Endodermal cell (in vitro differentiated cells): Measurements from ENCODE around the gene STAT3. TPM values are rescaled to one million over a fixed set of nuclear protein-coding genes. Genes with fewer than 3 reads are reported as not detected.

Experiments used
- DNase-seq: peaks from one replicate; pipeline ENCODE4 v3.0.0-alpha.2; 2017
- H3K27ac ChIP-seq: 2 replicates; pipeline ENCODE4 v1.5.1; 2013; ENCODE audit warnings: mild to moderate bottlenecking, low read depth, low read length, moderate library complexity
- H3K27me3 ChIP-seq: 2 replicates; pipeline ENCODE4 v1.6.1; 2013; ENCODE audit warnings: mild to moderate bottlenecking, low read length, moderate library complexity; ENCODE audit not compliant: insufficient read depth, control insufficient read depth, poor library complexity, severe bottlenecking
- H3K36me3 ChIP-seq: 2 replicates; pipeline ENCODE4 v1.7.0; 2013; ENCODE audit warnings: mild to moderate bottlenecking, low read length, moderate library complexity; ENCODE audit not compliant: control insufficient read depth, insufficient read depth
- H3K4me1 ChIP-seq: one replicate; pipeline ENCODE4 v1.7.0; 2013; ENCODE audit warnings: low read length; ENCODE audit not compliant: control insufficient read depth, insufficient read depth
- H3K4me3 ChIP-seq: 2 replicates; pipeline ENCODE4 v1.5.1; 2013; ENCODE audit warnings: mild to moderate bottlenecking, low read length, moderate library complexity
- H3K9ac ChIP-seq: 2 replicates; pipeline ENCODE4 v1.6.1; 2013; ENCODE audit warnings: mild to moderate bottlenecking, low read length, moderate library complexity; ENCODE audit not compliant: poor library complexity, severe bottlenecking; ENCODE audit errors: extremely low read depth
- H3K9me3 ChIP-seq: 2 replicates; pipeline ENCODE4 v1.6.1; 2013; ENCODE audit warnings: mild to moderate bottlenecking, low read length, moderate library complexity; ENCODE audit not compliant: control insufficient read depth
- H3K27ac Mint-ChIP-seq: 2 replicates; pipeline ENCODE4 v1.8.0; 2020; ENCODE audit warnings: mixed read lengths
- H3K27me3 Mint-ChIP-seq: 2 replicates; pipeline ENCODE4 v1.8.0; 2021; ENCODE audit warnings: mild to moderate bottlenecking, mixed read lengths; ENCODE audit not compliant: insufficient read depth
- H3K36me3 Mint-ChIP-seq: 2 replicates; pipeline ENCODE4 v1.8.0; 2020; ENCODE audit warnings: low read depth, mixed read lengths
- H3K4me1 Mint-ChIP-seq: 2 replicates; pipeline ENCODE4 v1.8.0; 2020; ENCODE audit warnings: mixed read lengths
- H3K4me3 Mint-ChIP-seq: 2 replicates; pipeline ENCODE4 v1.8.0; 2020; ENCODE audit warnings: mild to moderate bottlenecking, moderate library complexity, mixed read lengths
- H3K9me3 Mint-ChIP-seq: 2 replicates; pipeline ENCODE4 v1.8.0; 2020; ENCODE audit warnings: mild to moderate bottlenecking, mixed read lengths
- CTCF ChIP-seq: fragments of 200-600 bp; sonication (generic); conservative IDR thresholded peaks from 2 replicates; pipeline ENCODE4 v1.5.0; 2021; ENCODE audit warnings: antibody characterized with exemption, mild to moderate bottlenecking
- WGBS, 2 experiments: methylation state at CpG; one replicate each; pipeline versions ENCODE4 v1.1.5 to v1.1.7; 2013; ENCODE audit warnings: missing lambda C conversion rate in 2 of 2, mixed read lengths in 1 of 2; ENCODE audit not compliant: insufficient coverage in 1 of 2, insufficient read length in 1 of 2; 5-methylcytosine and 5-hydroxymethylcytosine counted together
- total RNA-seq, 2 donors: library from RNA; stranded (reverse); fragmentation: NEBNext Ultra II Directional in 1 of 2; extraction: Animal tissue kit (Norgen Biotek cat#: 25700) in 1 of 2; gene quantifications; 2 replicates in 1 of 2; 3 replicates in 1 of 2; pipeline ENCODE4 v1.2.1, GENCODE V29; 2021

STAT3 gene
- total RNA-seq, 2 donors from 2014 or later, result 27.5 to 32.4 TPM

DNA sequence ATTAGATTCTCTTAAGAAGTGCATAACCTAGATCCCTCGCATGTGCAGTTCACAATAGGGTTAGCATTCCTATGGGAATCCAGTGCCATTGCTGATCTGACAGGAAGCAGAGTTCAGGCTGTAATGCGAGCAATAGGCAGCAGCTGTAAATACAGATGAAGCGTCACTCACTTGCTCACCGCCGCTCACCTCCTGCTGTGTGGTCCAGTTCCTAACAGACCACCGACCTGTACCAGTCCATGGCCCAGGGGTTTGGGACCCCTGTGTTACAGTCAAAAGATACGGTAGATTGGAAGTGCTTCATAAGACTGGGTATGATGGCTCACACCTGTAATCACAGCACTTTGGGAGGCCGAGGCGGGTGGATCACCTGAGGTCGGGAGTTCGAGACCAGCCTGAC is 97.1 kb downstream of the STAT3 start:
- H3K4me1 ChIP-seq, result no peaks in the 10 kb centered on the region
- Mint-ChIP-seq H3K9me3 (no peaks in the 10 kb centered on the region), H3K27ac (no peak overlapping the region), H3K36me3 (no peaks in the 10 kb centered on the region), H3K27me3 (peaks cover 38% of the 10 kb centered on the region), H3K4me1 (peaks cover 3% of the 10 kb centered on the region), H3K4me3 (no peak overlapping the region)
- WGBS, 2 experiments, result 92 to 93% methylated on average over 9 to 10 of the region's 11 CpGs
- H3K4me3 ChIP-seq, result no peak overlapping the region
- H3K9me3 ChIP-seq, result no peaks in the 10 kb centered on the region
- no peaks in the 10 kb centered on the region for H3K36me3 ChIP-seq
- peak; percentile 42 for DNase-seq
- no peak overlapping the region for H3K27ac ChIP-seq
- TF ChIP-seq CTCF, result no peak
- H3K9ac ChIP-seq, result no peak overlapping the region
- peaks cover 45% of the 10 kb centered on the region for H3K27me3 ChIP-seq

DNA sequence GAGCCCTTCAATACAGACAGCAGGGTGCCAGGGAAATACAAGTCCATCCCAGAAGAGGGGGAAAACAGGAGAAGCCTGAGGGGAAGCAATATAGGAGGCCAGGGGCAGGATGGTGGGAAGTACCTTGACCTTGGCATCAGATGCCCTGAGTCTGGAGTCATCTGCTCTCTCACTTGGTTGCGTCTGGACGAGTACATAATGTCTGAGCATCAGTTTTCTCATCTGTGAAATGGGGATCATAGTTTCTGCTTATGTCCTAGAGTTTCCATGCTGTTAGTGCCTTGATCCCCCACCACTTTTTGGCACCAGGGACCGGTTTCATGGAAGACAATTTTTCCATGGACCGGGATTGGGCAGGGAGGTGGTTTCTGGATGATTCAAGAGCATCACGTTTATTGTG is 97.7 kb downstream of the STAT3 start:
- 88 to 90% methylated on average over 2 to 5 of the region's 5 CpGs for WGBS, 2 experiments

DNA sequence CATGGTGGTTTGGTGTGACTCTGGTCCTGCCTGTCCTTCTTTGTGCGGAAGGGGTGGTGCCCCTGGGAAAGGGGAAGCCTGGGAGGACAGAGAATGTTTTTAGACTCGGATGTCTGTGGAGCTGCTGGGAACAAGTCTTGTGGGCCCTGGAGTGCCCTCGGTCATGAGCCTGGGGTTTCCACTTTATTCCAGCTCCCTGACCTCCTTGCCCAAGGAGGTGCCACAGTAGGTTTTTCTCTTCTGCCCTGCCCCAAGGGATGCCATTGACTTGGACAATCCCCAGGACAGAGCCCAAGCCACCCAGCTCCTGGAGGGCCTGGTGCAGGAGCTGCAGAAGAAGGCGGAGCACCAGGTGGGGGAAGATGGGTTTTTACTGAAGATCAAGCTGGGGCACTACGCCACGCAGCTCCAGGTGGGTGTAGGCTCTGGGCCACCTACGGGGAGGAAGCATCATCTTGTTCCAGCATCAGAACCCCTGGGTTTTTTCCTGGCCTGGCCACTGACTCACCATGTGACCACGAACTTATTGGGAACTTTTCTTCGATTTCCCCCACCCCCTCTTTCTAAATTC is 98.5 kb downstream of the STAT3 start:
- H3K27ac Mint-ChIP-seq, result no peak overlapping the region

More for the DNA sequence above, 97.7 kb downstream of the STAT3 start:
- Histone ChIP-seq H3K27ac (no peak overlapping the region), H3K4me1 (no peaks in the 10 kb centered on the region), H3K36me3 (no peaks in the 10 kb centered on the region), H3K9ac (no peak overlapping the region), H3K9me3 (no peaks in the 10 kb centered on the region), H3K4me3 (no peak overlapping the region), H3K27me3 (peaks cover 45% of the 10 kb centered on the region)
- no peak overlapping the region for H3K4me3 Mint-ChIP-seq
- H3K36me3 Mint-ChIP-seq, result no peaks in the 10 kb centered on the region
- H3K9me3 Mint-ChIP-seq, result no peaks in the 10 kb centered on the region
- peaks cover 3% of the 10 kb centered on the region for H3K4me1 Mint-ChIP-seq
- DNase-seq, result no peak
- H3K27me3 Mint-ChIP-seq, result peaks cover 39% of the 10 kb centered on the region
- no peak overlapping the region for H3K27ac Mint-ChIP-seq
- no peak for TF ChIP-seq CTCF

More for the DNA sequence above, 98.5 kb downstream of the STAT3 start:
- Histone ChIP-seq H3K4me3 (no peak overlapping the region), H3K9me3 (no peaks in the 10 kb centered on the region), H3K36me3 (no peaks in the 10 kb centered on the region), H3K27me3 (peaks cover 45% of the 10 kb centered on the region), H3K4me1 (no peaks in the 10 kb centered on the region), H3K27ac (no peak overlapping the region), H3K9ac (no peak overlapping the region)
- Mint-ChIP-seq H3K4me3 (peak overlapping the region; percentile 48), H3K36me3 (no peaks in the 10 kb centered on the region), H3K27me3 (peaks cover 39% of the 10 kb centered on the region), H3K9me3 (no peaks in the 10 kb centered on the region), H3K4me1 (peaks cover 3% of the 10 kb centered on the region)
- TF ChIP-seq CTCF, result no peak
- 90 to 94% methylated on average over 8 to 9 of the region's 9 CpGs for WGBS, 2 experiments
- no peak for DNase-seq
